ENCODE measurements around the gene HBZ.
A peak's percentile ranks its signal among the peaks of the same experiment; 100 is the strongest.
"Not testable (repeated sequence)": the region's sequence is repeated elsewhere in the genome, so short reads cannot be mapped to it uniquely, and the experiment has no call there.

Gene HBZ

DNA sequence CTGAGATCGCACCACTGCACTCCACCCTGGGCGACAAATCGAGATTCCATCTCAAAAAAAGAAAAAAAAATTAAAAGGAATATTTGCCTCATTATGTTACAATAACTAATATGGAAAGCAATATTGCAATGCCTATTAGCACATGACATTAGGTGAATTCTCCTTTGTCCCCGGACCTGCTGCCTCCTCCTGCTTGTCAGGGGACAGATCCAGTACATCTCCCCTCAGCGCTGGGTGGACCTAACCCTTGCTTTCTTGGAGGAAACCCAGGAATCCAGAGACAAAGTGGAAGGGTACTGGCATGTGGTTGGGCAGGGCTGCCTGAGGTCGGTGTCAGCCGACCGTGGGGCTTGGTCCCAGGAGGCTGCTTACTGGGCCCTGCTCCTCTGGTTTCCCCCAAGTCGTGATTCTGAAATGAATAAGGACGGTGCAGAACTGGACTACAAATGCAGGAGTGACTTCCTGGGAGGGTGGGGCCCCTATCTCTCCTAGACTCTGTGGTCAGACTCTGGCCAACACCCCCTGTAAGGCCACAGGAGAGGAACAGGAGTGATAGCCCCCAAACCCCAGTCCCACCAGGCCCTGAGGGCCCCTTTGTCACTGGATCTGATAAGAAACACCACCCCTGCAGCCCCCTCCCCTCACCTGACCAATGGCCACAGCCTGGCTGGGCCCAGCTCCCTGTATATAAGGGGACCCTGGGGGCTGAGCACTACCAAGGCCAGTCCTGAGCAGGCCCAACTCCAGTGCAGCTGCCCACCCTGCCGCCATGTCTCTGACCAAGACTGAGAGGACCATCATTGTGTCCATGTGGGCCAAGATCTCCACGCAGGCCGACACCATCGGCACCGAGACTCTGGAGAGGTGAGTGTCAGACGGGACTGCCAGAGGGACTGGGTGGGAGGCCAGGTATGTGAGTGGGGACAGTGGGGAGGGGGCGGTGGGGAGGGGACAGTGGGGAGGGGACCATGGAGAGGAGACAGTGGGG, at the start of gene HBZ:
Gene HBZ (plus strand): TSS at position 504 of the 988 bp plus-strand sequence. CDS start 266 bp downstream, at position 770.
- no peak for DNase-seq (ENCODE audit: extremely low read depth in 1 of 2, low read depth in 1 of 2)

DNA sequence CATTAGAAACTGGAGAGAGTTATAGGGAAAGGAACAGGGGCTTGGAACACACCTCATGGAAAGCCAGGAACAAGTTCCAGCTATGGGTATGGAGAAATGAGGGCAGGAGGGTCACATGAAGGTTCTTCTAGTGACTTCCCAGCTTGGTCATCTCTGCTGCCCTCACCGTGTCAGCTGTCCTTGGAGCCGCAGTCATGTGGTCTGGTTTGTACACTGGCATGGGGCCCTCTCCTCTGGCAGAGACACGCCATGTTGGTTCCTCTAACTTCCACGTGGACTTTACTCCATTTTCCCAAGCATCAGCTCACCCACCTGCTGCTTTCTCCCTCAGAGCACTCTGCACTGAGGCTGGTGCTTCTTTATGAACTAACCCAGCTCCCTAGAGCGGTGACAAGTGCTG, 48.1 kb upstream of the HBZ start:
- DNase-seq (ENCODE audit: extremely low read depth in 1 of 2, low read depth in 1 of 2), result no peak

DNA sequence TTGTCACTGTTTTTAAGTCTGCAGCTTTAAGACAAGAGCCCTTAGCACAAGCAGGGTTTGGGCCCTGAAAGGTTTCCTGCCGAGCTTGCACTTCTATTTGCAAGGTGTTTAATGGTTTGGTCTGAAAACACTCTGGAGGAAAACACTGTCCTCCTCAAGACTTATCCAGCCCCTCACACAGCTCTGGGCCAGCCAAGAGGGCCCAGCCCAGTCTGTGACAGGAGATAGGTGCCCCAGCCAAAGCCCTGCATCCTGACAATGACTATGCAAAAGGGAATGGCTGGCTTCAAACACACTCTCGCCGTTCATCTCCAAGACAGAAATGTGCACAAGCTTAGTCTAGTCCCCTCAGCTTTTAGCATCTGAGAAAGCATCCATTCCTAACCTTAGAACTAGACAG, 47.5 kb upstream of the HBZ start:
- DNase-seq (ENCODE audit: extremely low read depth in 1 of 2, low read depth in 1 of 2), result no peak

DNA sequence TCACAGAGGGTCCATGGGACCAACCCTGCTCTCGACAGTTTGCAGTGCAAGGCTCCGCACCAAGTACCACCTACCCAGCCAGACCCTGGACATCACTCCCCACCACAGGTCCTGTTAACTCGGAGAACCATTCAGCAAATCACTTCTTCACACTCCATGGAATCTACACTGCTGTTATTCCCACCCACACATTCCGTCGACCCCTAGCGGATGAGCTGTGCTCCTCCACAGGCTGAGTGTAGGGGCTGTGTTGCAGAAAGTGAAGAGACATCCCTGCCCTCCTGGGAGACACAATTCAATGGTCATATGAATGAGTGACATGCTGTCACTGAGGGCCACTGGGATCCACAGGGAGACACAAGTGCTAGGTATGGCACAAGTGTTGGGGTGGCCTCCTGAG, 46.9 kb upstream of the HBZ start:
- DNase-seq (ENCODE audit: extremely low read depth in 1 of 2, low read depth in 1 of 2), result no peak

DNA sequence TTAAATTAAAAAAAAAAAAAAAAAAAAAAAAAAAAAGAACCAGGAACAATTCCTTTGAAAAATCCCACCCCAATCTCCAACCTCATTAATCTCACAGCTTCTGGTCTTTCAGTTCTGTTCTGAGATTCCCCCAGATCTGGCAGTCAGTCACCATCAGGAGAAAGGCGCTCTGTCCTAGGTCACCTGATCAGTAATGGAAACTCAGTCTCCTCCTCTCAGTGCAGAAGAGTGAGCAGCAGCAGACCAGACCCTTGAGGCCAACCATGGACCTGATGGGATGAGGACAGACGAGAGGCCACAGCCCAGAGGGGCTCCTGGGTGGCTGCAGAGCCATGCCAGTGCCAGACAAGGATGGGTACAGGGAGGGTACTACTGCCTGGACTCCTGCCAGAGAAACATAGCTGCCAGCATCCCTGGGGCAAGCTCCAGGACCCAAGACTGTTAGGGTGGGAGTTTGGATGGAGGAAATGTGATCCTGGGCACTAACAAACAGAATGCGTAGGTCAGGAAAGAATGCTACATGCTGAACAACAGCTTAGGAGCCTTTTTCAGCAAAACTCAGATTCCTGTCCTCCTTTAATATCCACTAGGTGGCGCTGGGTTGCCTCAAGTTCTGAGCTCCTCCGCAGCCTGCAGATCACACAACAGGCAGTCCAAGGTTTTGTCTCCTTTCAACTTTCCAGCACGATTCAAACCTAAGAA, 45.7 kb upstream of the HBZ start:
- no peak for DNase-seq (ENCODE audit: extremely low read depth in 1 of 2, low read depth in 1 of 2)

DNA sequence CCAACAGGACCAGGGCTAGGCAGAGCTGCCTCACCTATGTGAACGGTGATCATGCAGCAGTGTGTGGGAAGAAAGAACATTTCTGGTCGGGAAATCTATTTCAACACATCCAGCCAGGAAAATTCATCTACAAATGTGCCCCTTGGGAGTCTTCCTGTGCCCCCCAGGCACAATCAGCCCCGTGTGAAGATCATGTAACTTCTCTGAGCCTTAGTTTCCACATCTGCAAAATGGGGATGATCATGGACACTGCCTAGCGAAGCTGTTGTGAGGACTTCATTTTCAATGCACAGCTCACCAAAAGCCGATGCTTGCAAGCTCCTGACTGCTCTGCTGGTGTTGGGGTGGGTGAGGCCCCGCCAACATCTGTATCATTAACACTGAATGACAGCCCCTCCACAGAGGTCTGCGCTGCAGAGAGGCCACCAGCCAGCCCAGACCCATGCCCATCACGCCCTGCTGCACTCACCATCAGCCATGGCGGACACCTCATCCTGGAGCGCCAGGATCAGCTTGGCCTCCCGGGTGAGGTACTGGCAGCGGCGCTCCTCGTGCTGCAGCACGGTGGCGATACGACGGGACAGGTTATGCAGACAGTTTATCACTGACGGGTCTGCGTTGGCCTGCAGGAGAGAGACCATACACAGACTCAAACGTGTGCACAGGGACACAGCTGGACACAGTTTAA, 40.1 kb upstream of the HBZ start:
- no peak for DNase-seq (ENCODE audit: extremely low read depth in 1 of 2, low read depth in 1 of 2)

DNA sequence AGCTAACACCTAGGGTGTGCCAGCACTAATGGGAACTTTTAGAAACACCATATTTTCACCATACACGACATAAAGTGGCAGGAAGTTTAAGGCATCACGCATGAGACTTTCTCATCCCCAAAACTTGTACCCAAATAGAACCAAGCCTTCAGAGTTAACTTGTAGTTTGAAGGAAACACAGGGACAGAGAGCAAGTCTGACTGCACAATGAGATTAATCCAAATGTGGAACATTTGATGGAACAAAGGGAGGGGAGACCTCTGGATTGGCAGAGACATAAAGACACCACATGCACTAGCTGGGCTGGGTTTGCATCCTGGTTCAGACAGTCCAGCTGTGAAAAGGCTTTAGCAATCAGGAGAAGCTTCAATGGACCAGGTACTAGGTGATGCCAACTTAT, 38.1 kb upstream of the HBZ start:
- no peak for DNase-seq (ENCODE audit: extremely low read depth in 1 of 2, low read depth in 1 of 2)

DNA sequence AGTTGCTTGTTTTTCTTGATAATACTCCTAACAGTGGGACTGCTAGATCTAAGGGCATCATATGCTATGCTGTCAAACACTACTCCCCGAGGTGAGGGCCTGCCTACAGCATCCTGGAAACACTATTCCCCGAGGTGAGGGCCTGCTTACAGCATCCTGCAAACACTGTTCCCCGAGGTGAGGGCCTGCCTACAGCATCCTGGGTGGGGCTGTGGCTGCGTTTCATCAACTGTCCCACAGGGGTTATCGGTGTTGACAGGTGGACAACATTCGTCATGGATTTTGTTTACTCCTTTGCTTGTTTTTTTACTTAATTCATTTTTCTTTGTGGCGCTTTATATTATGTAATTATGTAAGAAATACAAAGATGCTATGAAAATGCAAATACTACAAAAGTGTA, 36.4 kb upstream of the HBZ start:
- no peak for DNase-seq (ENCODE audit: extremely low read depth in 1 of 2, low read depth in 1 of 2)

DNA sequence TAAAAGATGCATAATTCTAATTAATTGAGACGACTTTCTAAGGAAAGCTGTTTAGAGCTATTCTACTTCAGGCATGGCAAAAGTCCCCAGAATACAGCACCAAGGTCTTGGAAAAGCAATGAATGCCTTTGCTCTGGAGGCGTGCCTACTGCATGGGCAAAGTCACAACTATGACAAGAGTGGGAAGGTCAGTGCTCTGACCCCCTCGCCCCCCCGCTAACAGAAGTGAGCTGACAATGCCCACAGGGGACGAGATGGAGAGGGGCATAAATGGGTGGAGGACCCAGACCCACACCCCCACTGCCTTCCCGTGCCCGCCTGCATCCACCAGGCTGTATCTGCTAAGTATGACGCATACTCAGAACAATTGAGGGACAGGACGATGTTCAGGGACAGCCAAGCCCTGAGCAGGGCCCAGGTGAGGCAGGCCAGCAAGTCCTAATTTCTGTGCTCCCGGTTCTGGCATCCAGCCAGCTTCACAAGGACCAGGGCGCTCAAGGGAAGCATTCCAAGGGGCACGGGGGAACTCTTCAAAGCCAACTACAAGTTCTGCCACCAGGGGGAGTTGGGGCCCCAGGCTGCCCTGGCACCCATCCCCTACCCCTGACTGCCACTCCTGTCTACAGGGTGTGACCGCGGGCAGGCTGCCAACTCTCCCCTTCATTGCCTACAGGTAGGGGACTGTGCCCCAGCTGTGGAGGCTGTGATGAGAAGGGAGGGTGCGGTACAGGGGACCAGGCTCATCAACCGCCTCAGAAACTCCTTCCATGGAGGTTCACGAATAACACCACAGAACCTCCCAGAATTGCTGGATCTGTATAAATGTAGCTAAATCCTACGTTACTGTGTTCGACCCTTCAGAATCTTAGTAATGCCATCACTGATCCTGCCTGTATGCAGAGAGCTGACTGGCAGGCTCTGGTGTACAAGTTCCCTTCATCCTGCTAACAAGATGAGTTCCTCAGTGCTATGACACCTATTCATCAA, 34.8 kb upstream of the HBZ start:
- DNase-seq (ENCODE audit: extremely low read depth in 1 of 2, low read depth in 1 of 2), result peak; percentile 24 to 51

DNA sequence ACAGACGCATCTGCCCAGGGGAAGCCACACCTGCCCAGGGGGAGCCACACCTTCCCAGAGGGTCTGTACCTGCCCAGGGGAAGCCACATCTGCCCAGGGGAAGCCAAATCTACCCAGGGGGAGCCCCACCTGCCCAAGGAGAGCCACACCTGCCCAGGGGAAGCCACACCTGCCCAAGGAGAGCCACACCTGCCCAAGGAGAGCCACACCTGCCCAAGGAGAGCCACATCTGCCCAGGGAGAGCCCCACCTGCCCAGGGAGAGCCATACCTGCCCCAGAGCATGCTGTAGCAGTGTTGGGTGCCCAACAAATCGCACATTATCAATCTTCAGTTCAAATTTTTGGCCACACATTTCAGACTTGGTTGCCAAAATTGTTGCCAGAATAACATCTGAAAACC, 33.6 kb upstream of the HBZ start:
- no peak for DNase-seq (ENCODE audit: extremely low read depth in 1 of 2, low read depth in 1 of 2)

DNA sequence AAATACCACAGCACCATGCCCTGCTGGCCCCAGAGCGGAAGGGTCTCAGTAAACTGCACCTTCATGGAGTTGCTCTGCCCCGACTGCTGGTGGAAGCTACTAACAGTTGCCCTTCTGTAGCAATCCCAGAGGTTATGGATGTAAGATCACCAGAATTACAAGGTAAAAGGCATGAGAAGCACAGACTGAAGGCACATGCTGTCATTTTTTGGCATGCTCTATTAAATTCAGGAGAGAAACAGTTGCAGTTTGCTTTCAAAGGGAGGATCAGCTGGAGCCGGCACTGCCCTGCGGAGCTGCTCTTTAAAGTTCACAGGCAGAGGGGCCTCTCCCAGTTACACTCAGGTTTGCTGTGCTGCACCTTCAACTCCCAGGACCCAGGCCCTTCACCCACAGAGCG, 33.1 kb upstream of the HBZ start:
- no peak for DNase-seq (ENCODE audit: extremely low read depth in 1 of 2, low read depth in 1 of 2)

DNA sequence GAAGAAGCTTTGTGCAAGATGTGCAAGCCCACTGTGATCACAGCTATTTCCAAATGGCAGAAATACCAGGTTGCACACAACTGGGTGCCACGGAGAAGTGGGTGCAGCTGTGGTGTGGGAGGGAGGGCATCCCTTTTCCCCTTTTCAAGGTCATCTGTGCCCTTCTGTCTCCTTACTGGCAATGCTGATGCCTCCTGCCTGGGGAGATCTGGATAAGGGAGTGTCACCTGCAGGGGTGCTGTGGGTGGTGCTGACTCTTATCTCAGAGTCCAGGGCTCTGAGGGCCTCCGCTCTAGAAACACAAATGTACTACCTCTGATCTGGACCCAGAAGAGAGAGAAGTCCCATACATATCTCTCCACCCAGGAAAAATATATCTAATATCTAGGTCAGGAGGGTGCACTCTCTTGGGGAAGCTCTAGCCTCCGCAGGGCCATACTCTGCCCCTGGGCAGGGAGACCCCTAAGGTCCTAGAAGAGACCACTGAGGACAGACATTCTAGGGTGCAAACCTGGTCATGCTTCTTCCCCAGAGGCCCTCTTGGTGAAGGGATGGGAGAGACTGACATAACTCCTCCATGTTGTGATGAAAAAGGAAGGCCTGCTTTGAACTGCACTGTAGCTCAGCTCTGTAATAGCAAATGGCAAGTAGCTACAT, 32.5 kb upstream of the HBZ start:
- no peak for DNase-seq (ENCODE audit: extremely low read depth in 1 of 2, low read depth in 1 of 2)

DNA sequence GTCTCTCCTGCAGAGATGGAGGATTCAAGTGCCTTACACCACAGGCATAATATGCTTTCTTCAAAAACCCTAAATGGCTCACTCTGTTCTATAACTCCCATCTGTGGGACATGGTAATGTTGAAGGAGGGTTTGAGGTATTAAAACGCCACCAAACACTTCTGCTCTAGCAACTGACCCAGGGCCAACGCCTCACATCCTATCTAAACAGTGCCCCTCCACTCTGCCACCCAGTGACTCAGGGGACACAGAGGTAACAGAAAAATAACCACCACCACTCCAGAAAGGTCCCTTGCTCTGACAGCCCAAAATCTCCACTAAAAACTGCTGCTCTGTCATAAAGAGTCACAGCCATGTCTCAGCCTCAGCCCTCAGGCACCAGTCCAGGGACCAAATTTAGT, 31.7 kb upstream of the HBZ start:
- no peak for DNase-seq (ENCODE audit: extremely low read depth in 1 of 2, low read depth in 1 of 2)

DNA sequence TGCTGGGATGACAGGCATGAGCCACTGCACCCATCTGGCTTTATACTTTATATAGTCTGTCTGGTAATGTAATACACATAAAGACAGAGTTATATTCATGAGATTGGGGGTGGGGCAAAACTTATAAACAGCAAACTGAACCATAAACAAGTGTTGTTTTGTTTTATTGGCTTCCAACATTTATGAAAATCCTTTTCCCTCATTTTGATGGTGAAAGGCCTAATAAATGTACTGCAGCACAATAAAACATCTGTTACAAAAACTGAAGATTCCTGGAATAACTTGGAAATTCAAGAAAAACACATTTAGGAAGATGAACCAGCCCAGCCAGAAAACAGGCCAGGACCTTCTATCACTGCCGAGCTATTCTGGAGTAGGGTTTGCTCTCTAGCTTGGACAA, 30.1 kb upstream of the HBZ start:
- DNase-seq (ENCODE audit: extremely low read depth in 1 of 2, low read depth in 1 of 2), result no peak

DNA sequence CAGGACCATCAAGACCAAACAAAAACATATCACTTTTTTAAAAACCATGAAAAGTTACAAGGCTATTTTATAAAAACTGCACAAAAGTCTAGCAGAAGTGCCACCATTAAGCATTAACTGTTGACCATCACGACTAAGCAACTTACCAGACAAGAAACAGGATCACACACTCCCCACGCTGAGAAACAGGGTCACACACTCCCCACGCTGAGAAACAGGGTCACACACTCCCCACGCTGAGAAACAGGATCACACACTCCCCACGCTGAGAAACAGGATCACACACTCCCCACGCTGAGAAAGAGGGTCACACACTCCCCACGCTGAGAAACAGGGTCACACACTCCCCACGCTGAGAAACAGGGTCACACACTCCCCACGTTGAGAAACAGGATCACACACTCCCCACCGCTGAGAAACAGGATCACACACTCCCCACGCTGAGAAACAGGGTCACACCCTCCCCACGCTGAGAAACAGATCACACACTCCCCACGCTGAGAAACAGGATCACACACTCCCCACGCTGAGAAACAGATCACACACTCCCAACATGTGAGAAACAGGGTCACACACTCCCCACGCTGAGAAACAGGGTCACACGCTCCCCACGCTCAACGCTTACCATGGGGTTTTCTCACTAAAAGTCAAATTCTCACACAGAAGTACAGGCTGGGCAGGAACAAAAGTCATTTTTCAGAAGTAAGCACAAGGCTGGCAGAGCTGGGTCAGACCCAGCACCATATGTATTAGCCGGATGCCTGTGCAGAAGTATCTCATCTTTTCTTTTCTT, 28.7 kb upstream of the HBZ start:
- not testable (repeated sequence) for DNase-seq (ENCODE audit: extremely low read depth in 1 of 2, low read depth in 1 of 2)

DNA sequence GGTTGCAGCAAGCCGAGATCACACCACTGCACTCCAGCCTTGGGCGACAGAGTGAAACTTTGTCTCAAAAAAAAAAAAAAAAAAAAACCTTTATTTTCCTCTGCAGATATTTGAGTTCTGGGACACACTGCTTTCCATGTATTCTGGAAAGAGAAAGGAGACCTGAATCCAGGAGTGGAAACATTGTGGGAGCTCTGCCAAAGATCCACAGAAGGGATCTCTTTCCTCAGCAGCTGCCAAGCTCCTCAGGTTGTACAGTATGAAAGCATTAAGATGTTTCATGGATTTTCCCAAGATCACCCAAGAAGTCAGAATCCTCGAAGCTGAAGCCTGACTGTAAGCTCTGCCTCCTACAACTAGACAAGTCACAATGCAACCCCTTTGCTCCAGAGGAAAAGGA, 27.4 kb upstream of the HBZ start:
- no peak for DNase-seq (ENCODE audit: extremely low read depth in 1 of 2, low read depth in 1 of 2)

DNA sequence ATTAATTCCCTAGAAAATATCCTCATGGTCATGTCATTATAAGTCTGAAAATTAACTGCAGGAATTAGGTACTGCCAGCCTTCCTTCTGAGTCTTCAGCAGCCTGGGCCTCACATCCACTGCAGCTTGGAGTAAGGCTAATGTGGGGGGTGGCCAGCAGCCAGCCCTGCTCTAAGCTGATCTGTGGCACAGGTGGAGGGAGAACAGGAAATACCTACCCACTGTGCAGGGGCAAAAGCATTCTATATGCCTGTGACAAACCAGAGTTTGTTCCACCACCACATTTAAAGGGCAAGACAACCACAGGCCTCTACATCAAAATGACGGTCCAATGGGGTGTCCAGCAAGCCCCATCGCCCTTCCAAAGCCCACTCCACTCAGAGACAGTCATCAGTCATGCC, 23.4 kb upstream of the HBZ start:
- DNase-seq (ENCODE audit: extremely low read depth in 1 of 2, low read depth in 1 of 2), result no peak

DNA sequence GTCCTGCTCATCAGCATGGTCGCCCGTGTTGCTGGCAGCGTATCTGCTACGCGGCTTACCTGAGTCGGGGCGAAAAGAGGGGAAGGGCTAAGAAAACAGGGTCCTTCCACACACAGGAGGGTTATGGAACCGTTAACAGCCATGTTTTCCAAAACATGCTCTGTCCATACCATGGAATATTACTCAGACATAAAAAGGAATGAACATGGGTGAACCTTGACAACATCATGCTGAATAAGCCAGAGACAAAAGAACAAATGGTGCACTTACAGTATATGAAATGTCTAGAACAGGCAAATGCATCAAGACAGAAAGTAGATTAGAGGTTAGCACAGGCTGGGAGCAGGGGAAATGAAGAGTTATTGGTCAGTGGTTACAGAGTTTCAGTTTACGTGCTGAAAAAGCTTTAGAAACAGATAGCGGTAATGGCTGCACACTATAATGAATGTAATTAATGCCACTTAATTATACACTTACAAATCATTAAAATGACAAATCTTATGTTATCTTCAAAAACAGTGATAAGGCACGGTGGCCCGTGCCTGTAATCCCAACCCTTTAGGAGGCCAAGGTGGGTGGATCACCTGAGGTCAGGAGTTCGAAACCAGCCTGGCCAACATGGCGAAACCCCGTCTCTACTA, 21.8 kb upstream of the HBZ start:
- no peak for DNase-seq (ENCODE audit: extremely low read depth in 1 of 2, low read depth in 1 of 2)

DNA sequence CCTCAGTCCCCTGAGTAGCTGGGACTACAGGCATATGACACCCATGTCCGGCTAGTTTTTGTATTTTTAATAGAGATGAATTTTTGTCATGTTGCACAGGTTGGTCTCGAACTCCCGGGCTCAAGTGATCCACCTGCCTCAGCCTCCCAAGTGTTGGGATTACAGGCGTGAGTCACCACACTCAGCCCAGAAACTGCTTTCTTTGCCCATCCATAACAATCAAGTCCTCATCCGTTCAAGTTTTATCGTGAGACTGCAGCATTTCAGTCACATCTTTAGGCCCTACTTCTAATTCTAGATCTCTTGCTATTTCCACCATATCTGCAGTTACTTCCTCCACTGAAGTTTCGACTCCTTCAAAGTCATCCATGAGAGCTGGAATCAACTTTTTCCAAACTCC, 20.3 kb upstream of the HBZ start:
- DNase-seq (ENCODE audit: extremely low read depth in 1 of 2, low read depth in 1 of 2), result no peak

All from stimulated activated CD8-positive, alpha-beta memory T cell treated with anti-CD3 and anti-CD28 coated beads, Interleukin-7, amount 100 ng/mL, for 48 hours (primary cell).